ENCODE measurements around the gene BAG2. TPM values are rescaled to one million over a fixed set of nuclear protein-coding genes. Genes with fewer than 3 reads are reported as not detected.
A peak's percentile ranks its signal among the peaks of the same experiment; 100 is the strongest.

BAG2 gene
- total RNA-seq, 4 donors from 2014 or later, result 1.6 to 3.3 (median 2.1) TPM

- H3K4me3 ChIP-seq, result peak overlapping the region; percentile 56 to 77 (median 73)
- no peaks in the 10 kb centered on the region for H3K9me3 ChIP-seq
- no peak for DNase-seq
- peak overlapping the region in 2 of 4 donors; percentile 90 for H3K27ac ChIP-seq
- H3K27me3 ChIP-seq, result no peaks in the 10 kb centered on the region
- no peaks in the 10 kb centered on the region for H3K36me3 ChIP-seq
- H3K4me1 ChIP-seq, result no peaks in the 10 kb centered on the region
- TF ChIP-seq POLR2A (IDR thresholded peaks at IDR 0.05) (no peak), CTCF (IDR thresholded peaks at IDR 0.05) (no peak)
These were observed 1.9 kb downstream of the BAG2 start for GRCh38 chr6:57173886-57174510.

GRCh38 chr6:57174511-57174907, 2.4 kb downstream of the BAG2 start:
- Histone ChIP-seq H3K4me3 (peak overlapping the region in 1 of 4 donors; percentile 70), H3K4me1 (no peaks in the 10 kb centered on the region), H3K9me3 (no peaks in the 10 kb centered on the region), H3K27ac (peak overlapping the region in 1 of 4 donors; percentile 90), H3K36me3 (no peaks in the 10 kb centered on the region), H3K27me3 (no peaks in the 10 kb centered on the region)
- TF ChIP-seq CTCF (IDR thresholded peaks at IDR 0.05) (no peak), POLR2A (IDR thresholded peaks at IDR 0.05) (no peak)
- DNase-seq, result no peak

- peak in 1 of 3 donors; percentile 52 for DNase-seq
- H3K27ac ChIP-seq, result peak overlapping the region; percentile 5 to 90 (median 29)
- H3K36me3 ChIP-seq, result no peaks in the 10 kb centered on the region
- no peaks in the 10 kb centered on the region for H3K9me3 ChIP-seq
- no peaks in the 10 kb centered on the region for H3K27me3 ChIP-seq
- no peak overlapping the region for H3K4me3 ChIP-seq
- TF ChIP-seq POLR2A (IDR thresholded peaks at IDR 0.05) (no peak), CTCF (IDR thresholded peaks at IDR 0.05) (no peak)
- H3K4me1 ChIP-seq, result no peaks in the 10 kb centered on the region
These were observed 5.6 kb downstream of the BAG2 start for GRCh38 chr6:57177545-57178265.

- no peaks in the 10 kb centered on the region for H3K27me3 ChIP-seq
- no peak overlapping the region for H3K4me3 ChIP-seq
- H3K4me1 ChIP-seq, result no peaks in the 10 kb centered on the region
- no peaks in the 10 kb centered on the region for H3K9me3 ChIP-seq
- no peak for DNase-seq
- TF ChIP-seq POLR2A (IDR thresholded peaks at IDR 0.05), result no peak
- TF ChIP-seq CTCF (IDR thresholded peaks at IDR 0.05), result no peak
- H3K27ac ChIP-seq, result no peak overlapping the region
- no peaks in the 10 kb centered on the region for H3K36me3 ChIP-seq
These were observed 8.5 kb downstream of the BAG2 start for GRCh38 chr6:57180596-57180995.

GRCh38 chr6:57182017-57182432, 9.9 kb downstream of the BAG2 start:
- Histone ChIP-seq H3K4me1 (no peaks in the 10 kb centered on the region), H3K27ac (peak overlapping the region in 1 of 4 donors; percentile 31), H3K4me3 (no peak overlapping the region), H3K36me3 (no peaks in the 10 kb centered on the region), H3K27me3 (no peaks in the 10 kb centered on the region), H3K9me3 (no peaks in the 10 kb centered on the region)
- no peak for TF ChIP-seq CTCF (IDR thresholded peaks at IDR 0.05)
- no peak for TF ChIP-seq POLR2A (IDR thresholded peaks at IDR 0.05)
- DNase-seq, result no peak
